Ishikawa (cell line): Measurements from ENCODE around the gene IZUMO1R.

ENCODE experiments used
- CEBPB ChIP-seq: IDR thresholded peaks from 2 replicates; pipeline ENCODE4 v1.6.1; 2012
- CREB1 ChIP-seq: IDR thresholded peaks from 2 replicates; pipeline ENCODE4 v1.6.1; 2012; ENCODE audit warnings: low read depth
- EGR1 ChIP-seq: IDR thresholded peaks from 2 replicates; pipeline ENCODE4 v1.6.1; 2012
- EP300 ChIP-seq: IDR thresholded peaks from 2 replicates; pipeline ENCODE4 v1.6.1; 2012; ENCODE audit warnings: borderline replicate concordance
- FOXM1 ChIP-seq: IDR thresholded peaks from 2 replicates; pipeline ENCODE4 v1.6.1; 2012; ENCODE audit warnings: low read depth, borderline replicate concordance
- MAX ChIP-seq: IDR thresholded peaks from 2 replicates; pipeline ENCODE4 v1.6.1; 2012
- NFIC ChIP-seq: IDR thresholded peaks from 2 replicates; pipeline ENCODE4 v1.6.1; 2012
- RAD21 ChIP-seq: IDR thresholded peaks from 2 replicates; pipeline ENCODE4 v1.6.1; 2012; ENCODE audit warnings: low read depth
- REST ChIP-seq: IDR thresholded peaks from 2 replicates; pipeline ENCODE4 v1.6.1; 2012; ENCODE audit warnings: low read depth, mild to moderate bottlenecking
- TAF1 ChIP-seq: IDR thresholded peaks from 2 replicates; pipeline ENCODE4 v1.6.1; 2012; ENCODE audit warnings: low read depth, mild to moderate bottlenecking
- TCF12 ChIP-seq: IDR thresholded peaks from 2 replicates; pipeline ENCODE4 v1.6.1; 2012; ENCODE audit warnings: low read depth
- TEAD4 ChIP-seq: IDR thresholded peaks from 2 replicates; pipeline ENCODE4 v1.6.1; 2012
- USF1 ChIP-seq: IDR thresholded peaks from 2 replicates; pipeline ENCODE4 v1.6.1; 2012
- YY1 ChIP-seq: IDR thresholded peaks from 2 replicates; pipeline ENCODE4 v1.6.1; 2012; ENCODE audit warnings: low read depth
- ZBTB7A ChIP-seq: IDR thresholded peaks from 2 replicates; pipeline ENCODE4 v1.6.1; 2012; ENCODE audit warnings: low read depth

IZUMO1R gene

GRCh38 chr11:94295534-94295933 lies 8.8 kb upstream of the IZUMO1R start:
- TF ChIP-seq EP300: no peak

- TF ChIP-seq CREB1 (no peak), YY1 (no peak), TCF12 (no peak), ZBTB7A (no peak), USF1 (no peak), EGR1 (no peak), MAX (no peak)
Measured at GRCh38 chr11:94297985-94298576, 6.3 kb upstream of the IZUMO1R start.

GRCh38 chr11:94302776-94303175 lies 1.6 kb upstream of the IZUMO1R start:
- no peak for TF ChIP-seq TCF12
- TF ChIP-seq RAD21: no peak
- TF ChIP-seq FOXM1: no peak
- no peak for TF ChIP-seq CREB1
- TF ChIP-seq ZBTB7A: no peak
- no peak for TF ChIP-seq NFIC
- no peak for TF ChIP-seq USF1
- no peak for TF ChIP-seq TAF1
- no peak for TF ChIP-seq REST
- TF ChIP-seq YY1: no peak
- TF ChIP-seq TEAD4: no peak
- no peak for TF ChIP-seq MAX
- no peak for TF ChIP-seq CEBPB
- no peak for TF ChIP-seq EGR1

- TF ChIP-seq USF1 (no peak), YY1 (no peak), EP300 (no peak), FOXM1 (no peak), EGR1 (no peak), TAF1 (no peak), ZBTB7A (no peak), CEBPB (no peak), TEAD4 (no peak), TCF12 (no peak), RAD21 (no peak), MAX (no peak), CREB1 (no peak), NFIC (no peak)
Measured at GRCh38 chr11:94305146-94305545, 766 bp downstream of the IZUMO1R start.

- no peak for TF ChIP-seq TEAD4
- no peak for TF ChIP-seq USF1
- no peak for TF ChIP-seq NFIC
- TF ChIP-seq CEBPB: no peak
- TF ChIP-seq MAX: no peak
- TF ChIP-seq EP300: no peak
- no peak for TF ChIP-seq TAF1
- no peak for TF ChIP-seq TCF12
- TF ChIP-seq EGR1: no peak
- no peak for TF ChIP-seq REST
- TF ChIP-seq YY1: no peak
- TF ChIP-seq ZBTB7A: no peak
- no peak for TF ChIP-seq CREB1
- no peak for TF ChIP-seq RAD21
- TF ChIP-seq FOXM1: no peak
Measured at GRCh38 chr11:94307101-94307791, 2.9 kb downstream of the IZUMO1R start.
